ENCODE measurements around the gene WDR91.
"Not testable (repeated sequence)": the region's sequence is repeated elsewhere in the genome, so short reads cannot be mapped to it uniquely, and the experiment has no call there.

Gene WDR91

GRCh38 chr7:135211179-135211945 lies at the start of gene WDR91:
WDR91 (minus strand) TSS chr7:135211526; CDS start chr7:135211502, 24 bp downstream.
- peak; percentile 100 for DNase-seq (ENCODE audit: low spot score)

GRCh38 chr7:135260470-135260869 lies 49.1 kb upstream of the WDR91 start:
- no peak for DNase-seq (ENCODE audit: low spot score)

GRCh38 chr7:135259702-135260101 lies 48.4 kb upstream of the WDR91 start:
- no peak for DNase-seq (ENCODE audit: low spot score)

GRCh38 chr7:135258585-135258984 lies 47.3 kb upstream of the WDR91 start:
- DNase-seq (ENCODE audit: low spot score) = no peak

- no peak for DNase-seq (ENCODE audit: low spot score)
Observed at GRCh38 chr7:135257790-135258189, 46.5 kb upstream of the WDR91 start.

- DNase-seq (ENCODE audit: low spot score) = no peak
Observed at GRCh38 chr7:135253851-135254771, 42.8 kb upstream of the WDR91 start.

GRCh38 chr7:135251496-135252391 lies 40.4 kb upstream of the WDR91 start:
- DNase-seq (ENCODE audit: low spot score) = no peak

GRCh38 chr7:135248546-135248945 lies 37.2 kb upstream of the WDR91 start:
- DNase-seq (ENCODE audit: low spot score) = no peak

GRCh38 chr7:135247746-135248471 lies 36.6 kb upstream of the WDR91 start:
- DNase-seq (ENCODE audit: low spot score) = no peak

GRCh38 chr7:135246191-135246825 lies 35.0 kb upstream of the WDR91 start:
- DNase-seq (ENCODE audit: low spot score) = no peak

GRCh38 chr7:135245226-135246190 lies 34.2 kb upstream of the WDR91 start:
- no peak for DNase-seq (ENCODE audit: low spot score)

- DNase-seq (ENCODE audit: low spot score) = no peak
Observed at GRCh38 chr7:135242096-135242684, 30.9 kb upstream of the WDR91 start.

- DNase-seq (ENCODE audit: low spot score) = no peak
Observed at GRCh38 chr7:135240441-135240840, 29.1 kb upstream of the WDR91 start.

- no peak for DNase-seq (ENCODE audit: low spot score)
Observed at GRCh38 chr7:135239263-135239662, 27.9 kb upstream of the WDR91 start.

GRCh38 chr7:135238112-135238744 lies 26.9 kb upstream of the WDR91 start:
- peak; percentile 61 for DNase-seq (ENCODE audit: low spot score)

- DNase-seq (ENCODE audit: low spot score) = no peak
Observed at GRCh38 chr7:135236727-135237126, 25.4 kb upstream of the WDR91 start.

GRCh38 chr7:135235841-135236240 lies 24.5 kb upstream of the WDR91 start:
- DNase-seq (ENCODE audit: low spot score) = no peak

- DNase-seq (ENCODE audit: low spot score) = no peak
Observed at GRCh38 chr7:135234727-135235126, 23.4 kb upstream of the WDR91 start.

GRCh38 chr7:135234095-135234494 lies 22.8 kb upstream of the WDR91 start:
- DNase-seq (ENCODE audit: low spot score) = not testable (repeated sequence)

Data from D341Med (cell line).